ENCODE measurements around the gene AKAP13. TPM values are rescaled to one million over a fixed set of nuclear protein-coding genes. Genes with fewer than 3 reads are reported as not detected.

Gene AKAP13
- total RNA-seq, 3 donors from 2014 or later, result 198 to 331 (median 259) TPM

DNA sequence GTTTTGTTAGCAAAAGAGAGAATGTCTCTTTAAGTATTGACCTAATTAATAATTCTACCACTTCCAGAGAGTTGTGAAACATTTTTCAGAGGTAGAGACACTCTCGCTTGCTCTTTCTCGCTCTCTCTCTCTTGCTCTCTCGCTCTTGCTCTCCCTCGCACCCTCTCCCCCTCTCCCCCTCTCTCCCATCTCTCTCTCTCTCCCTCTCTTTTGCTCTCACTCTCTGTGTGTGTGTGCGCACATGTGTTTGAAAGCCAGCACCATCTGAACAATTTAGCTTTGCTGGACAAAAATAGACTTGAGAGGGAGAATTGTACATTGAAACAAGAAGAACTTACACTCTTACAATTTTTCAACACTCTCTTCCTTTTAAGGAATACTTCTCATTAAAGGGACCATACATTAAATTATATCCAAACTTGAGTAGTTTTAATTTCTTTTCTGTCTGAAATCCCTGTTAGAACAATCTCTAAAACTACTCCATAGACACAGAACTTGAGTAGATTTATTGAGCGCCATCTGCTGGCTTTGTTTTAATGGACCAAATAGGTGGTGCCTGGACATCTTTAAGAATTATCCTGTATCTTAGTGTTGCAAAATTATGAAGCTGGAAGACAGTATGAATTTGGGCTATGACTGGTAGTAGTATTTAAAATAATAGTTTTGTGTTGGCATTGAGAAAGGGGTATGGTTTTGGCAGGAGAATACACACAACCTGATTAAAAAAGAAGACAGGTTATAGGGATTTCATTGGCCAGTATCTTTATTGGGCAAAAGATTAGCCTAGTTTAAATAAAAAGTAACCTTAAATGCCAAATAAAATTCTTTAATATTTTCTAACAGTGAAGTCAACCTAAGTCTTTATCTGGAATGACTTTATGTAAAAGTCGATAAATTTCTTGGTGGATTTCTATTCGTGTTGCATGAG lies 124.6 kb downstream of the AKAP13 start:
- Histone ChIP-seq H3K4me1 (peaks cover under 1 to 6% of the 10 kb centered on the region in 2 donors), H3K36me3 (no peaks in the 10 kb centered on the region), H3K27me3 (no peaks in the 10 kb centered on the region), H3K9me3 (no peaks in the 10 kb centered on the region), H3K27ac (peak overlapping the region; percentile 35 to 40), H3K4me3 (no peak overlapping the region)
- intact Hi-C loops (cut with DNase I; ENCODE audit: low total_unique reads), result no loop called here
- TF ChIP-seq, protein P1, sequence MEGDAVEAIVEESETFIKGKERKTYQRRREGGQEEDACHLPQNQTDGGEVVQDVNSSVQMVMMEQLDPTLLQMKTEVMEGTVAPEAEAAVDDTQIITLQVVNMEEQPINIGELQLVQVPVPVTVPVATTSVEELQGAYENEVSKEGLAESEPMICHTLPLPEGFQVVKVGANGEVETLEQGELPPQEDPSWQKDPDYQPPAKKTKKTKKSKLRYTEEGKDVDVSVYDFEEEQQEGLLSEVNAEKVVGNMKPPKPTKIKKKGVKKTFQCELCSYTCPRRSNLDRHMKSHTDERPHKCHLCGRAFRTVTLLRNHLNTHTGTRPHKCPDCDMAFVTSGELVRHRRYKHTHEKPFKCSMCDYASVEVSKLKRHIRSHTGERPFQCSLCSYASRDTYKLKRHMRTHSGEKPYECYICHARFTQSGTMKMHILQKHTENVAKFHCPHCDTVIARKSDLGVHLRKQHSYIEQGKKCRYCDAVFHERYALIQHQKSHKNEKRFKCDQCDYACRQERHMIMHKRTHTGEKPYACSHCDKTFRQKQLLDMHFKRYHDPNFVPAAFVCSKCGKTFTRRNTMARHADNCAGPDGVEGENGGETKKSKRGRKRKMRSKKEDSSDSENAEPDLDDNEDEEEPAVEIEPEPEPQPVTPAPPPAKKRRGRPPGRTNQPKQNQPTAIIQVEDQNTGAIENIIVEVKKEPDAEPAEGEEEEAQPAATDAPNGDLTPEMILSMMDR (IDR thresholded peaks at IDR 0.05), result peak in 2 of 3 donors; percentile 39 to 51
- no peak for TF ChIP-seq POLR2AphosphoS5 (IDR thresholded peaks at IDR 0.05)
- DNase-seq (ENCODE audit: low spot score in 2 of 2), result peak in 1 of 2 donors; percentile 42

DNA sequence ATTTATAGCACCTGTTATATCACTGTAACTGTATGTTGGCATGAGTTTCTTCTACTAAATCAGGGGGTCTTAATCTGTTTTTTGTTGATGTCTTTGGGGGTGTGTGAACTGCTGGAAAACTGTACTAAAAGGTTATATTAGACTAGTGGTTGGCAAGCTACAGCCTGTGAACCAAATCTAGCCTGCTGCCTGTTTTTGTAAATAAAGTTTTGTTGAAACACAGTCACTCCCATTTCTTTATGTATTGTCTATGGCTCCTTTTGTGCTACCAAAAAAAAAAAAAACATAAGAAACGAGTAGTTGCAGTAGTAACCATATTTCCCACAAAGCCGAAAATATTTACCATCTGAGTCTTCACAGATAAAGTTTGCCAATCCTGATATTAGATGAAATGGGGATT lies 126.7 kb downstream of the AKAP13 start:
- Histone ChIP-seq H3K36me3 (no peaks in the 10 kb centered on the region), H3K27ac (no peak overlapping the region), H3K27me3 (no peaks in the 10 kb centered on the region), H3K9me3 (no peaks in the 10 kb centered on the region), H3K4me1 (peaks cover 0 to 6% of the 10 kb centered on the region in 2 donors), H3K4me3 (no peak overlapping the region)
- intact Hi-C loops (cut with DNase I; ENCODE audit: low total_unique reads), result no loop called here
- TF ChIP-seq, protein P1 (IDR thresholded peaks at IDR 0.05), result no peak
- TF ChIP-seq POLR2AphosphoS5 (IDR thresholded peaks at IDR 0.05) (no peak), POLR2A (IDR thresholded peaks at IDR 0.05) (no peak)
- no peak for DNase-seq (ENCODE audit: low spot score in 2 of 2)

DNA sequence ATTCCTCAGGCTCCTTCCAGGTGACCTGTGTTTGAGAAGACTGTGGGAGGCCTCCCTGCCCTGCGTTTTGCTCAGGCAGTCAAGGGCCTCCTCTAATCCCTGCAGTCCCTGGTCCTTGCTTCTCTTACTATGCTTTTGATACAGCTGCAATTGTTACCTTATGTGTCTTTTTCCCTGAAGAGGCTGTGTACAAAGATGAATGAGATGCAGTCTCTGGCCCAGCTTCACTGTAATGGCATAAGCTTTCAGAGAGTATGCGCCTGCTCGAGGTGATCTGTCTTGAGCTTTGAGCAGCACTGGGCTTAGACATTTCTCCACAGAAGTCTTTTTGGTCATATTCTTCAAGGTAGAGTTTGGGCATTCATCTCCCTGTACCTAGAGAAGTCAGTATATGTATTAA lies 129.6 kb downstream of the AKAP13 start:
- no peak overlapping the region for H3K27ac ChIP-seq
- intact Hi-C loops (cut with DNase I; ENCODE audit: low total_unique reads), result no loop called here

GRCh38 chr15:85514413-85514812 lies 134.0 kb downstream of the AKAP13 start:
- intact Hi-C loops (cut with DNase I; ENCODE audit: low total_unique reads), result no loop called here
- DNase-seq (ENCODE audit: low spot score in 2 of 2), result no peak
- Histone ChIP-seq H3K36me3 (no peaks in the 10 kb centered on the region), H3K9me3 (no peaks in the 10 kb centered on the region), H3K27me3 (no peaks in the 10 kb centered on the region), H3K4me3 (no peak overlapping the region), H3K27ac (no peak overlapping the region), H3K4me1 (no peaks in the 10 kb centered on the region)
- TF ChIP-seq POLR2AphosphoS5 (IDR thresholded peaks at IDR 0.05) (no peak), POLR2A (IDR thresholded peaks at IDR 0.05) (no peak)
- TF ChIP-seq, protein P1 (IDR thresholded peaks at IDR 0.05), result no peak

More for the DNA sequence above, 129.6 kb downstream of the AKAP13 start:
- H3K36me3 ChIP-seq, result no peaks in the 10 kb centered on the region
- TF ChIP-seq POLR2A (IDR thresholded peaks at IDR 0.05), result no peak
- no peak for TF ChIP-seq POLR2AphosphoS5 (IDR thresholded peaks at IDR 0.05)
- TF ChIP-seq, protein P1 (IDR thresholded peaks at IDR 0.05), result no peak
- H3K4me1 ChIP-seq, result peaks cover 0 to under 1% of the 10 kb centered on the region in 2 donors
- no peak overlapping the region for H3K4me3 ChIP-seq
- no peaks in the 10 kb centered on the region for H3K9me3 ChIP-seq
- no peak for DNase-seq (ENCODE audit: low spot score in 2 of 2)
- no peaks in the 10 kb centered on the region for H3K27me3 ChIP-seq

- Histone ChIP-seq H3K4me1 (no peaks in the 10 kb centered on the region), H3K4me3 (no peak overlapping the region), H3K27me3 (no peaks in the 10 kb centered on the region), H3K36me3 (no peaks in the 10 kb centered on the region), H3K27ac (no peak overlapping the region), H3K9me3 (no peaks in the 10 kb centered on the region)
- no peak for TF ChIP-seq POLR2A (IDR thresholded peaks at IDR 0.05)
- TF ChIP-seq, protein P1 (IDR thresholded peaks at IDR 0.05), result no peak
- no peak for TF ChIP-seq POLR2AphosphoS5 (IDR thresholded peaks at IDR 0.05)
- no peak for DNase-seq (ENCODE audit: low spot score in 2 of 2)
- intact Hi-C loops (cut with DNase I; ENCODE audit: low total_unique reads), result no loop called here
Observed at GRCh38 chr15:85515212-85515611, 134.8 kb downstream of the AKAP13 start.

Measured in breast epithelium (tissue), 4 donors.